NCI-H128 (cell line): ENCODE data around the gene PRM1.

Source experiments
- DNase-seq: peaks from one replicate; lab custom pipeline; 2025; ENCODE audit not compliant: unreplicated experiment; lab: John Stamatoyannopoulos, UW

Gene PRM1

DNA sequence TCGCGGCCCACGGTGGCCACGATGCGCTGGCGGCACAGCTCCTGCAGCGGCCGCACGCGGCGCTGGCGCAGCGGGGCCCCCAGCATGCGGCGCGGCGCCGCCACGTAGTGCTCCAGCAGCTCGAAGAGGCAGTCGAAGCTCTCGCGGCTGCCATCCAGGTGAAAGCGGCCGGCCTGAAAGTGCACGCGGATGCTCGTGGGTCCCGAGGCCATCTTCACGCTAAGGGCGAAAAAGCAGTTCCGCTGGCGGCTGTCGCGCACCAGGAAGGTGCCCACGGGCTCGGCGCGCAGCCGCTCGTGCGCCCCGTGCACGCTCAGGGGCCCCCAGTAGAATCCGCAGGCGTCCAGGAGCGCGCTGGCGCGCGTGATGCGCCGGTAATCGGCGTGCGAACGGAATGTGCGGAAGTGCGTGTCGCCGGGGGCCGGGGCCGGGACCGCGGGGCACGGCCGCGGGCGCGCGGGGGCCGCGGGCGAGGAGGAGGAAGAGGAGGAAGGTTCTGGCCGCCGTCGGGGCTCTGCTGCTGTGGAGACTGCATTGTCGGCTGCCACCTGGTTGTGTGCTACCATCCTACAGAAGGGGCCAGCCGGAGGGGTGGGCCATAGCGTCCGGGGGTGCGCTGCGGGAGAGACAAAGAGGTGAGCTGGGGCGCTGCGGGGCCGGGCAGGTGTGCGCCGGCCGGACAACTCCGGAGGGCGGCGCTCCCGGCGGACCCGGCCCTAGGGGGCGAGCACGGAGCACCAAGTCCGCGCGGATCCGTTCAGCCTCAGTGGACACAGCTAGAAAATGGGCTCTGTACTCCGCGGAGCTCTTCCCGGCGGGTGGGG lies 26.0 kb downstream of the PRM1 start:
- DNase-seq: no peak

DNA sequence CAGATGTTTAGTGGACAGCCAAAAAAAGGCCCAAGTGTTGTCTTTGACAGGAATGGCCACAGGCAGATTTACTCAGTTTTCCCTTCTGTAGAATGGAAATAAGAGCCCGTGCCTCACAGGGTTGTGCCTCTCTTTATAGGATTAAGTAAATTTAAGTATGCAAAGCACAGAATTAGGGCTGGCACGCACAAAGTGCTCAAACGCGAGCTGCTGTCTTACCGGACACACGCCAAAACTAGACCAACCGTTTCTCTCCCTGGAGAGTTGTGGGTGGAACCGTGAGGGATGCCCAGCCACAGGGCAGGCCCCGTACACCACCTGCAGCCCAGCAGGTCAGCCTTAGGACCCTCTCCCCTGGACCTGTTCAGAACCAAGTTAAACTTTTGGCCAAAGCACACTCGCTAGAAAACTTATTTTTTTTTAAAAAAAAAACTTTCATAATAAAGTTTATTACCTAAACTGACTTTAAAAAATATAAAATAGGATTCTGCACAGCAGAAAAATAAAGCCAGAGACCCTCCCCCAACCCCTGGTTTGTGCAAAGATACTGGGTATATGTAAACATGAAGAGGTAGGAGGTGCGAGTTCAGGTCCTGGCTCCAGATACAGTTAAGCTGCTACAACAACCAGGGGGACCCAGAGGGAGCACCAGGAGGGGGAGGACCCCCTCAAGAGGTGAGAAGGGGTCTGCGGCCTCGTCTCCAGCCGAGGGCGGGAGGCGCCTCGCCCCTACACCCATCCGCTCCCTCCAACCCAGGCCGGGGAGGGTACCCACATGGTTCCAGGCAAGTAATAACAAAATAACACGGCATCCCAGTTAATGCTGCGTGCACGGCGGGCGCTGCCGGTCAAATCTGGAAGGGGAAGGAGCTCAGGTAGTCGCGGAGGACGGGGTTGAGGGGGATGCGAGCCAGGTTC lies 26.9 kb downstream of the PRM1 start:
- DNase-seq: no peak

DNA sequence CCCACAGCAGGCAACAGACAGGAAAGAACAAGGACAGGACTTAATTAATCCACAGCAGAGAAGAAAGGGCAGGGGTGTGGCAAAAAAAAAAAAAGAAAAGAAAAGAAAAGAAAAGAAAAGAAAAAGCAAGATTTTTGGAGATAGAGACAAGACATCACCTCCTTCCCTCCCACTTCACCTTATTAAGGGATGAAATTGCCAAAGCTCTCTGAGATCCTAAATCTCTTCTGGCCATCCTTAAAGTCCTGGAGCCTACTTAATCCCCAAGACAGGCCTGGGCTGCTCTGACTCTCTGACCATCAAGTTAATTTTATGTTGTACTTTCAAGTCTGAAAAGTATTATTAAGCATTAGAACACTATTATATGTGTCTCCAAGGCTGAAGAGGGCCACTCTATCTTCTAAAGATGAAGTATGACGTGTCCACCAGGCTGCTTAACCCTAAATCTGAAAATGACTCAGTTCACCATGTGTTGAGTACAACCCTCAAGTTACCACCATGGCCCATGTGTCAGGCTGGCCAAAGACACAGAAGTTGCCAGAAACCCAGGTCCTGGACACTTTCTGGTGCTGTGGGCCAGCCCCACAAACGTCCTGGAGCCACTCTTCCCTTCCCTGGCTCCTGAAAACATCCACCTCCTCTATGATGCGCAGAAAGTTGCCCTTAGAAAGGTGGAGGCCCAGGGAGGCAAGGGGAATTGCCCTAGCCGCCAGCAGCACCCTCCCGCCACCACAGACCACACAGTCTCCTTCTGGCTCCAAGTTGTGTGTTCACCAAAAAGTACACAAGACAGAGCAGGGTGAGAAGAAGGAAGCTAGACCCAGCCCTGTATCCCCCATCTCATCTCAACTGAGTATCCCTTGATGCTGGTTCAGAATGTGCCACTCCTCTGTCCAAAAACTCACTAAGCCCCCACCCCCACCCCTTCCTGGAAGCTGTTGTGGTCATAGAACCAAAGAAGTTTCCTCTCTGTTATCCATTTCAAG lies 27.8 kb downstream of the PRM1 start:
- DNase-seq: no peak

DNA sequence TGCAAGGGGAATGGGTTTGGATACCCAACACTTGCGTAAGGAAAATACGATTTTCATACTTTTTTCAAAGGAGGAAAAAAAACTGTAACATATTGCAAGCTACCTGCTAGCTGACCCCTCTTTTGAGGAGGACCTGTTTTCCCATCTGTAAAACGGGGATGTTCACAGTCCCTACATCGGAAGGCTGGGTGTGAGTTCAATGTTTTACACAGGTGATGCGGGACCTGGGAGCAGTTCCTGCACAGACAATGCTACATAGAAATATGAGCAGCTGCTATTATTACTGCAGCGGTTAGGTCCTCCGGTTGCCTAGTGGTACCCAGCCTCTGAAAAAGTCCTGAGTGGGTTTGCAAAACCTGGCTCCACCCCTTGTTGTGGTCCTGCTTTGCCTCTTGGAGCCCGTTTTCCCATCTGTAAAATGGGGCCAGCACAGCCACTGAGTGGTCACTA lies 28.6 kb downstream of the PRM1 start:
- DNase-seq: no peak

DNA sequence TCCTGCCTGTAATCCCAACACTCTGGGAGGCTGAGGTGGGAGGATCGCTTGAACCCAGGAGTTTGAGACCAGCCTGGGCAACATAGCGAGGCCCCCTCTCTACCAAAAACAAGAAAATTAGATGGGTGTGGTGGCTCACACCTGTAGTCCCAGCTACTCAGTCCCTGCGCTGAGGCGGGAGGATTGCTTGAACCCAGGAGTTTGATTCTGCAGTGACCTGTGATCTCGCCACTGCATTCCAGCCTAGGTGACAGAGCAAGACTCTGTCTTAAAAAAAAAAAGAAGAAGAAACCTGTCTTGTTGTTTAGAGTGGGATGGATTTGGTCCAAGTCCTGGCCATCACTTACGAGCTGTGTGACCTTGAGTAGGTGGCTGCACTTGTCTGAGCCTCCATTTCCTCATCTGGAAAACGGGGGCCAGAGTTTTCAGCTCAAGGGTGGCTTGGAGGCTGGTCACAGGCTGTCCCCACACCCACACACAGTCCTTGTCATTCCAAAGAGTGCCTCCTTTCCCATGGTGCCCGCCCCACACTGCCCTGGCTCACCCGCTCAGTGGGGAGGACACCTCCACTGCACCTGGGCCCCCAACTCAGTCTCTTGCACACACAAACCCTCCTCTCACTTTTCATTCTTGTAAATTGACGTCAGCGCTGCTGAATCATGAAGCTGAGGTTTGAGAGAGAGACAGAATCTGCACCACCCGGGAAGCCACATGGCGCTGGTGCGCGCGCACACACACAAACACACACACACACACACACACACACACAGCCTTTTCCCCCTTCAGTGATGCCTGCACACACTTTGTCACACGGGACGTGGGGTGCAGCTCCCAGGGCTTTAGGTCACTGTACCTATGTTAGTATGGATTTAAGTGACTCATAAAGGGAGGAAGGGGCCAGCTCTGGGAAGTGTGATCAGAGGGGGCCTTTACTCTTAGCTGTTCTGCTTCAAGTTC lies 29.3 kb downstream of the PRM1 start:
- DNase-seq: no peak

DNA sequence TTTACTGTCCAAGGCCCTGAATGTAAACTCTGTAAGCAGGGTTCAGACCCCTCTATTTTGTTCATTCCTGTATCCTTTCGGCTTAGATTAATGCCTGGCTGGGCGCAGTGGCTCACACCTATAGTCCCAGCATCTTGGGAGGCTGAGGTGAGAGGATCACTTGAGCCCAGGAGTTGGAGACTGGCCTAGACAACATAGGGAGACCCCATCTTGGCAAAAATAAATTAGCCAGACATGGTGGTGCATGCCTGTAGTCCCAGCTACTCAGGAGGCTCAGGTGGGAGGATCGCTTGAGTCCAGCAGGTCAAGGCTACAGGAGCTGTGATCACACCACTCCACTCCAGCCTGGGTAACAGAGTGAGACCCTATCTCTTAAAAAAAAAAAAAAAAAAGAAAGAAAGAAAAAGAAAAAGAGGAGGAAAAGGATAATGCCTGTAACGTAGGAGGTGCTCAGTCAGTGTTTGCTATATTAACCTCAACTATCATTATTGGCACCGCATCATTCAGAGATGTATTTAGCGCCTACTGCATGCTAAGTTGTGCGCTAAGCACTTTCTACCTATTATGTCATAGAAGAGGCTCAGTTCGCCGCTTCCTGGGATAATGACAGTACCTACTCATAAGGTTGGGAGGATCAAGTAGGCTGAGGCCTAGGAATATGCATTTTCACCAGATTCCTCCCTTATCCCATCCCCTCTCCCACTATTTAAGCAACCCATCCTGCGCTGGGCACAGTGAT lies 30.2 kb downstream of the PRM1 start:
- no peak for DNase-seq

DNA sequence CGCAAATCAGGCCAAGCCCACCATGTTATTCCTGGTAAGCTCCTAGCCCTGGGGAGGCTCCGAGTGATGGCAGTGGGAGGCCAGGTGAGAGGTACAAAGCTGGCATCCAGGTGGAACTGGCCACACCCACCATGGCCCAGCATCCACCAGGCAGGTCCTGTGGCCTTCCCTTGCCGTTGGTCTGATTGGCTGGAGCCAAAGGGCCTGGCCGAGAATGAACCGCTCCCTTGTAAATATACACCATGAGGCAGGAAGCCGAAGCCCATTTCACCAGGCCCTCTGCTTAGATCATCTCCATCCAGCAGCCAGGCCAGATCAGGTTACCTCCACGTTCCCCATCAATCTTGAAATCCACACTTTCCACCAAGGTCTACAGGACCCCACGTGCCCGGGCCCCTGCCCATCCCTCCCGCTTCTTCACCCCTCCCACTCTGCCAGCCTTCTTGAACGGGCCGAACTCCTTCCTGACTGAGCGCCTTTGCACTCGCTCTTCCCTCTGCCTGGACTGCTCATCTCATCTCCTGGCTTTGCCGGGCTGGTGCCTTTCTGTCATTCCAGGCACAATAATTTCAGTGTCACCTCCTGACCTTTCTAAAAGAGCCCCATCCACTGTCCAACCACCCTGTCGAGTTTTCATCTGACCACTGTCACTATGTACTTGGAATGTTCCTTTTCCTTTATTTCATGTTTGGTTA lies 30.9 kb downstream of the PRM1 start:
- no peak for DNase-seq

DNA sequence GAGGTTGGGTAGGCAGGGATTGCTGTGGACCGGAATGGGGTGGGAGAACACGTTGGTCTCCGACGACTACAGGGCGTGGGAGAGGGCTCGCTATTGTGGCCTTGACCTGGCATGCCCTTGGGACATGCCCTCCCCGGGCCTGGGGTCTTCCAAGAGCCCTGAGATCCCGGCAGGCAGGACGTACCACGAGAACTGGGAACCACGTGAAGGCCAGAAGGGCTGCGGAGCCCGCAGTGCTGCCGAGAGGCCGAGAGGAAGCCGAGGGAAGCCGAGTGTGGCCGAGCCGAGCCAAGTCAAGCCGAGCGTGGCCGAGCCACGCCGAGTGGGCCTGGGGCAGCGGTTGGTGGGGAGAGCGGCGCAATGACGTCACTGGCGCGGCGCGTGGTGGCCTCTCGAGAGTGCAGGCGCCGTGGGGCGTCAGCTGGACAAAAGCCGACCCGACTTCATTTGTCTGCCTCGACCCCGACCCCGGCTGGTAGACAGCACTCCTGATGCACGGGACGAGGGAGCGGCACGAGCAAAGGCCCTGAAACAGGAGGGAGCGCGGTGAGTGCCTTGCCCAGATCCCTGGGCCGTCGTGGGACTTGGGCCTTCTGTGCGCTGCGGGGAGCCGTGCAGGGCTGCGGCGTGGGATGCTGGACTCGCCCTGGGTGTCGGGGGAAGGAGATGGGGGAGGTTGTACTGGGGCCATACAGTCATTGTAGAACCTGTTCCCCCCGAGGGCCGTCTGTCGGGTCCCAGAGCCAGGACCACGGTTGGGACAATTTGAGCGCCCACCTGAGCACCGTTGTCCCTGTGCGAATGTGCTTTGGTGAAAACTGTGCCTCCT lies 31.7 kb downstream of the PRM1 start:
- DNase-seq: no peak

DNA sequence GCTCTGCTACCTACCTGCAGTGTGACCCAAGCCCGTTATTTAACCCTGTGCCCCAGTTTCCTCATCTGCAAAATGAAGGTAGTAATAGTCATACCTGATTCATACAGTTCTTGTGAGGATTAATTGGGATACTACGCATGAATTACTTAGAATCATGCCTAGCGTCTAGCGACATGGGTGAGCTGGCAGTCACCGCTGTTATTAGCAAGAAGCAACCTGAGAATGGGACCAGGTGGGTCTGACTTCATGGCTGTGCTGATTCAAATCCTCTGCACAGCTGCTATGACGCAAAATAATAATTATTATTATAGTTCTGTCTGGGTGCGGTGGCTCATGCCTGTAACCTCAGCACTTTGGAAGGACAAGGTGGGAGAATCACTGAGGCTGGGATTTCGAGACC lies 33.0 kb downstream of the PRM1 start:
- DNase-seq: no peak

DNA sequence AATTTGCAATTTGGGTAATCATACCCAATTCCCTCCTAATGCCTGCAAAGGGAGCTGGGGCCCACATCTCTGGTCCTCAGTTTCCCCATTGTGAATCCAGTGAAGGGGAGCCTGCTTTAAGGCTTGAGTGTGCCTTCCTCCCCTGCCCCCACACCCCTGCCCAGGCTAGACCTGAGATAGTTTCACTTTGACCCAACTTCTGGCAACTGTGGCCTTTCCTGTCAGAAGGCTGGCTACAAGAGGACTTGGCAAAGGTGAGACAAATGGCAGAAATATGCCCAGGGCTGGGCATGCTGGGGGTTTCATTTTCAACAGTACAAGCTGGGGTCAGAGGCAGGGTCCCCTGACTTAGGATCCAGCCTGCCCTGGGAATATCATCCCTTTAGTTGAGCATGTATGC lies 35.1 kb downstream of the PRM1 start:
- DNase-seq: no peak

DNA sequence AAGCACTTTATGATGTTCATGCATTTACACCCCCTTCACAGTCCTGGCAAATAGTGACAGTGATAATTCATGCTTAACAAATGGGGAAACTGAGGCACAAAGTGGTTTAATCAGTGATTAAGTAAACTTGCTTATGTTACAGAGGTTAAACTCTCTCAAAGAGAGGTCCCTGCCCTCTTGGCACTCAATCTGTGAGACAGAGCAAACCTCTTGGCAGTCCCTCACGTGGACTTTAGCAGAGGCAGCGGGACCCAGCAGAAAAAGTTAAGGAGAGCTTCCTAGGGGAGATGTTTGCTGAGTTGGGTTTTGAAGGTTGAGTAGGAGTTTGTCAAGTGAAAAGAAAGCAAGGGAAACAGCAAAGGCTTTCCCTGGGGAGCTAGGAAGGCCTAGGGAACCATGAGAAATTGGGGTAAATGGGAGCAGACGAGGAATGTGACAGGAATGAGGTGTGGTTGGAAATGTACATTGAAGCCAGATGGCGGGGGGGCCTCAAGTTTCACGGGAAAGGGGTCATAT lies 35.9 kb downstream of the PRM1 start:
- DNase-seq: no peak

DNA sequence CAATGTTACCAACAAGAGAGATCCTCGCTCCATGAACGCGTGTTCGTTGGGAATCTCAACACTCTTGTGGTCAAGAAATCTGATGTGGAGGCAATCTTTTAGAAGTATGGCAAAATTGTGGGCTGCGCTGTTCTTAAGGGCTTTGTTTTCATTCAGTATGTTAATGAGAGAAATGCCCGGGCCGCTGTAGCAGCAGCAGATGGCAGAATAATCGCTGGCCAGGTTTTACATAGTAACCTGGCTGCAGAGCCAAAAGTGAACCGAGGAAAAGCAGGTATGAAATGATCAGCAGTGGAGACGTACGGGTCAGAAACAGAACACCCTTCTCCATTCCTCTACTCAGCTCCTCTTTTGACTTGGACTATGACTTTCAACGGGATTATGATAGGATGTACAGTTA lies 38.5 kb downstream of the PRM1 start:
- no peak for DNase-seq

DNA sequence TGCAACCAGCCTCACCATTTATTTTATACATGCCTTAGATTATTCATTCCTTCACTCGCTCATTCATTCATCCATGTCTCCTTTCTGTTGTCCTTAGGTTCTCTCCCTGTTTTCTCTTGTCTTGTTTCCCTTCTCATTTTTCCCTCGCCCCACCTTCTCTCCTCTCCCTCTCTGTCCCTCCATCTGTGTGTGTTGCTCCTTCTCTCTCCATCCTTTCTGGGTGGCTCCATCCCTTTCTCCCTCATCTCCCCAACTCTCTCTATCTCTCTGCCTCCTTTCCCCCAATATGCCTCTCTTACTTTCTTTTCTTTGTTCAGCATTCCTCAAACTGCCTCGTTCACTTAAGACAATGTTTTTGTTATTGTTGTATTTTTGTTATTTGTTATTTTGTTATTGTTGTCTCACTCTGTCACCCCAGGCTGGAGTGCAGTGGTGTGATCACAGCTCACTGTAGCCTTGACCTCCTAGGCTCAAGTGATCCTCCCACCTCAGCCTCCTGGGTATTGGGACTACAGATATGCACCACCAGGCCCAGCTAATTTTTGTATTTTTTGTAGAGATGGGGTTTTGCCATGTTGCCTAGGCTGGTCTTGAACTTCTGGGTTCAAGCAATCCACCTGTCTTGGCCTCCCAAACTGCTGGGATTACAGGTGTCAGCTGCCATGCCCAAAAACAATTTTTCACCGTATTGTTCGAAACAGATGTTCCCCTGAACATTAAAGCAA lies 39.5 kb downstream of the PRM1 start:
- no peak for DNase-seq

DNA sequence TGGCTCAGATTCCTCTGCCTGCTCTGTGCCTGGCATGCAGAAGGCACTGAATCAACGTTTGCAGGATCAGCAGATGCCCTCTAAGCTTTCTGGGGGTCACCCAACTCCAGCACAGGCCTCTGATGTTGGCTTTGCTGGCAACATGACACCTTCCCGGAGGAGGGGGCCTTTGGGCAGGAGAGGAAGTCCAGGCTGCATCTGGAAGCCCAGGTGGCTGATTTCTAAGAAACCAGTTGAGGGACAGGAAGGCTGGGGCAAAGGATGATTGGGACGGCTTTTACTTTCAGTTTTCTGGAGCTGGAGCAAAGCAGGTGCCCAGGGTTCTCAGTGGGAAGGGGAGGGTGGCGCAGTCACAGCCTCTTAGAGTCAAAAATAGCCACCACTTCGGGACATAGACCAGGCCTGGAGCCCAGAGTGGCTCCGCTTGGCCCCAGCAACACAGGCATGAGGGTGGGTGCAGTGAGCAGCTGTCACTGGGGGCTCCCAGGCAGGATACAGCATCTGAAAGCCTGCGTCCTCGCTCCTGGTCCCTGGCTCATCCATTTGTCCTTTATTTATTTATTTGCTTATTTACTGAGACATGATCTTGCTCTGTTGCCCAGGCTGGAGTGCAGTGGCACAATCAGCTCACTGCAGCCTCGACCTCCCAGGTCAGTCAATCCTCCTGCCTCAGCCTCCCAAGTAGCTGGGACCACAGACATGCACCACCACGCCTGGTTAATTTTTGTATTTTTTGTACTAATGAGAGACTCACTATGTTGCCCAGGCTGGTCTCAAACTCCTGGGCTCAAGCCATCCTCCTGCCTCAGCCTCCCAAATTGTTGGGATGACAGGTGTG lies 40.3 kb downstream of the PRM1 start:
- no peak for DNase-seq

DNA sequence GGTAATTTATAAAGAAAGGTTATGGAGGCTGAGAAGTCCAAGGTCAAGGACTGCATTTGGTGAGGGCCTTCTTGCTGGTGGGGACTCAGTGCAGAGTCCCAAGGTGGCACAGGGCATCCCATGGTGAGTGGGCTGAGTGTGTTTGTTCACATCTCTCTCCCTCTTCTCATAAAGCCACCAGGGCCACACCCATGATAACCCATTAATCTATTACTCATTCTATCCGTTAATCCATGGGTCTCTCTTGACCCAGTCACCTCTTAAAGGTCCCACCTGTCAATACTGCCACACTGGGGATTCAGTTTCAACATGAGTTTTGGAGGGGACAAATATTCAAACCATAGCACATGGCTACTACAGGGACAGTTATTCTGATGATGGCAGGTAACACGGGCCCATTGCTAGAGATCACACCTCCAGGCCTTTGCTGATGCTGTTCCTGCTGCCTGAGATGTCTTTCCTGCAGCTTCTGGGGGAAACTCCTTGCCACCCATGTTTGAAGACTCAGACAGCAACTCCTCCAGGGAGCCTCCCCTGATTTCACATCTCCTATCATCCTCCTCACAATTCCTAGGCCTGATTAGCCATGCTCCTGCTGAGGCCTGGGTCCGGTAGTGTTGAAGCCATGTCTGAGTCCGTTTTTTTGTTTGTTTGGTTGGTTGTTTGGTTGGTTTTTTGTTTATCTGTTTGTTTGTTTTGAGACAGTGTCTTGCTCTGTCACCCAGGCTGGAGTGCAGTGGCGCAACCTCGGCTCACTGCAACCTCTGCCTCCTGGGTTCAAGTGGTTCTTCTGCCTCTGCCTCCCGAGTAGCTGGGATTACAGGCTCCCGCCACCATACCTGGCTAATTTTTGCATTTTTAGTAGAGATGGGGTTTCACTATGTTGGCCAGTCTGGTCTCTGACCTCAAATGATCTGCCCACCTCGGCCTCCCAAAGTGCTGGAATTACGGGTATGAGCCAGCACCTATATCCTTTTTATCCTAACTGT lies 41.2 kb downstream of the PRM1 start:
- DNase-seq: no peak
